Muscle layer of duodenum (tissue), 2 donors: ENCODE data around the gene ALLC.

Experiments
- H3K27ac ChIP-seq: one replicate; pipeline ENCODE4 v1.7.0; 2013; ENCODE audit warnings: mild to moderate bottlenecking, low read length
- H3K27me3 ChIP-seq: one replicate; pipeline ENCODE4 v1.7.0; 2013; ENCODE audit warnings: low read depth, mild to moderate bottlenecking, control low read depth, low read length
- H3K36me3 ChIP-seq, 2 donors: one replicate each; pipeline ENCODE4 v1.7.0; 2013; ENCODE audit warnings: low read length in 2 of 2, control low read depth in 1 of 2, mild to moderate bottlenecking in 1 of 2; ENCODE audit not compliant: insufficient read depth in 2 of 2, control insufficient read depth in 1 of 2
- H3K4me1 ChIP-seq, 2 donors: one replicate each; pipeline ENCODE4 v1.7.0; 2013; ENCODE audit warnings: low read length in 2 of 2, mild to moderate bottlenecking in 2 of 2, control low read depth in 1 of 2, moderate library complexity in 1 of 2; ENCODE audit not compliant: insufficient read depth in 2 of 2, control insufficient read depth in 1 of 2
- H3K4me3 ChIP-seq, 2 donors: one replicate each; pipeline ENCODE4 v1.7.0; 2013; ENCODE audit warnings: low read length in 2 of 2, low read depth in 1 of 2, mild to moderate bottlenecking in 1 of 2
- H3K9me3 ChIP-seq, 2 donors: one replicate each; pipeline ENCODE4 v1.7.0; 2013; ENCODE audit warnings: low read length in 2 of 2, control low read depth in 1 of 2, mild to moderate bottlenecking in 1 of 2; ENCODE audit not compliant: control insufficient read depth in 1 of 2
- donor health status: healthy.

The ALLC gene

DNA sequence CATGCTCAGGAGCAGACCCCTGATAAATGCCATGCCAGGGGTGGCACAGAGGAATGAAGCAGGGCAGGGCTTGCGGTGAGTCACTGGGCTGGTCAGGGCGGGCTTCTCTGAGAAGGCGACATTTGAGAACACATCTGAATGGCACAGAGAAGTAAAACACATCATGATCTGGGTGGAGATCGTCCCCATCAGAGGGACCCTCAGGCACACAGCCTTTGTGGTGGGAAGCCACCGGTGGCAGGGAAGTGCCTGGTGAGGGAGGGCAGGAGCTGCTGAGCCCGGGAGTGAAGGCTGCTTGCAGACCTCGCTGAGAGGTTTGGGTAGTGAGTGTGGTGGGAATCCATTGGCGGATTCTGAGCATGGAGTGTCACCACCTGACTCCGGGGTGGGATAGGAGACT, 89.8 kb downstream of the ALLC start:
- no peaks in the 10 kb centered on the region for H3K9me3 ChIP-seq

DNA sequence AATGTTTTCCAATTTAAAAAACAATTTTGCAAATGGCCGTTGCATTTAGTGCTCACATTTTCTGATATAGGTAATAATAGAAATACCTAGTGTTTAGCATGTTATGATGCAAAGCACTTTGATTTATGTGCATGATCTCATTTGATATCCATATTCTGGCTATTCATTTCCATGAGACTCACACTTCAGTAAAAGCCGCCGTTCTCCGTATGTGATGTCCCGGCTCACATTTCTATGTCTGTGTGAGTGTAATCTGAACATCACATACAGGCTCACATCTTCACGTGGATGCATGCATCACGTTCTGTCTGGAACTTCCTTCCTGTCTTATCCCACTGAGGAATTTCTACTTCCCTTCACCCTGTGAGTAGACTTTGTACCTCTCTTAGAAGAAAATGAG, 91.2 kb downstream of the ALLC start:
- H3K4me1 ChIP-seq = no peaks in the 10 kb centered on the region
- H3K27me3 ChIP-seq = no peaks in the 10 kb centered on the region
- no peaks in the 10 kb centered on the region for H3K9me3 ChIP-seq
- H3K4me3 ChIP-seq = no peak overlapping the region
- no peaks in the 10 kb centered on the region for H3K36me3 ChIP-seq
- no peak overlapping the region for H3K27ac ChIP-seq

More for the DNA sequence above, 89.8 kb downstream of the ALLC start:
- H3K36me3 ChIP-seq = no peaks in the 10 kb centered on the region
- H3K27ac ChIP-seq = no peak overlapping the region
- H3K27me3 ChIP-seq = no peaks in the 10 kb centered on the region
- no peak overlapping the region for H3K4me3 ChIP-seq
- H3K4me1 ChIP-seq = no peaks in the 10 kb centered on the region

DNA sequence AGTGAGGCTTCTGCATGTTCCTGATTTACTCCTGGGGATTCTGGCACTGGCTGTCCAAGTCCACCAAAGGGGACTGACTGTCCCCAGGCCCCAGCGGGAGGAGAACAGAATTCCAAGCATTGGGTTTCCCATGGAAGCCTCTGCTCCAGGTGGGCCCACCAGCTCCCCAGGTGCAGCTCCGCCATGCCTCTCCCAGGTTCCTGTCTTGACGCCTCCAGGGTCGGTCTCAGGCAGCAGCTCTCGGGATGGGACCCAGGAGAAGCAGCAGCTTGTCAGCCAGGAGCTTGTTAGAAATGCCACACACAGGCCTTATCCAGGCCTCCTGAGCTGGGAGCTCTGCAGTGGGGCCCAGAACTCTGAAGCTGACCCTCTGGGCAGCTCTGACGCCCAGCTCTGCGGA, 93.3 kb downstream of the ALLC start:
- H3K27ac ChIP-seq = no peak overlapping the region
- no peaks in the 10 kb centered on the region for H3K27me3 ChIP-seq
- no peaks in the 10 kb centered on the region for H3K4me1 ChIP-seq
- no peak overlapping the region for H3K4me3 ChIP-seq
- H3K9me3 ChIP-seq = no peaks in the 10 kb centered on the region
- H3K36me3 ChIP-seq = no peaks in the 10 kb centered on the region

DNA sequence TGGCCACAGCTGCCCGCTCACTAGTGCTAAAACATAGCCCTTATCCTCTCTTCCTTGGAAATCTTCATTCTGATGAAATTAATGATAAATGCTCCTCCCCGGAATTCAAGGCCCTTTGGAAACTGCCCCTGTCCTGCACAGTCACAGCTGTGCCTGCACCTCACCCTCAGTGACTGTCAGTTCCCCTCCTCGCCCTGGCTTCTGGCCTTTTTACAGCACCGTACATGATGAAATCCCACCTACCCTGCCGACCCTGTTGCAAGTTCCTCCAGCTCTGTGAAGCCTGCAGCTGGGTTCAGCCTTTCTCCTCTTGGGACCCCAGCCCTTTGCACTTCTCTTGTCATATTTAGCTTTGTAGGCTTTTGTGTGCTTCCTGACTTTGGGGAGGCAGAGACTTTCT, 93.8 kb downstream of the ALLC start:
- Histone ChIP-seq H3K27me3 (no peaks in the 10 kb centered on the region), H3K4me1 (no peaks in the 10 kb centered on the region), H3K9me3 (no peaks in the 10 kb centered on the region), H3K36me3 (no peaks in the 10 kb centered on the region), H3K27ac (no peak overlapping the region), H3K4me3 (no peak overlapping the region)
